Measurements from ENCODE around the gene CCL28. TPM values are rescaled to one million over a fixed set of nuclear protein-coding genes. Genes with fewer than 3 reads are reported as not detected.

The CCL28 gene
- total and polyA plus RNA-seq, 9 of the 15 experiments (the other 6 are each of a cell fraction or from before 2014, with no cell fraction given) = not detected

- peak; percentile 40 for TF ChIP-seq RBM25 (IDR thresholded peaks at IDR 0.05; ENCODE audit: low read depth, low read length, severe bottlenecking)
- no peak for TF ChIP-seq POLR3G (IDR thresholded peaks at IDR 0.05; ENCODE audit: extremely low read depth, insufficient read length, insufficient replicate concordance)
- TF ChIP-seq E2F4 (CRISPR knock-in tag; IDR thresholded peaks at IDR 0.05; ENCODE audit: low read depth) = no peak
- no peak for TF ChIP-seq SP2 (IDR thresholded peaks at IDR 0.05; ENCODE audit: extremely low read depth, low read depth, low read length, poor library complexity, severe bottlenecking)
- no peak for TF ChIP-seq MCM3 (IDR thresholded peaks at IDR 0.05)
- TF ChIP-seq CAMTA2 (CRISPR knock-in tag; conservative IDR thresholded peaks at IDR 0.05) = no peak
- TF ChIP-seq ATF1 (CRISPR knock-in tag; IDR thresholded peaks at IDR 0.05) = no peak
- 0 out of 2 replicates have a peak, but pooled peaks have one; percentile 20 for TF ChIP-seq ATF1 (tag; IDR thresholded peaks at IDR 0.05)
- TF ChIP-seq E2F8 (IDR thresholded peaks at IDR 0.05; ENCODE audit: low read depth, partially characterized antibody) = no peak
- TF ChIP-seq HNRNPUL1 (IDR thresholded peaks at IDR 0.05; ENCODE audit: low read length) = no peak
- no peak for TF ChIP-seq ZNF175 (CRISPR knock-in tag; IDR thresholded peaks at IDR 0.05; ENCODE audit: low read depth)
- TF ChIP-seq FOSL1 (tag; conservative IDR thresholded peaks at IDR 0.05) = no peak; the same call in 1 of the 2 replicates
- no peak for TF ChIP-seq ZHX1 (conservative IDR thresholded peaks at IDR 0.05; ENCODE audit: low read length)
- no peak for TF ChIP-seq ZNF12 (CRISPR knock-in tag; IDR thresholded peaks at IDR 0.05)
- TF ChIP-seq ZBTB33 (CRISPR knock-in tag; IDR thresholded peaks at IDR 0.05) = no peak
- no peak for TF ChIP-seq BACH1 (tag; IDR thresholded peaks at IDR 0.05)
- peak; percentile 91 to 94 for TF ChIP-seq FOXK2 (conservative IDR thresholded peaks at IDR 0.05 in 1 of 2, IDR thresholded peaks at IDR 0.05 in 1 of 2; ENCODE audit: low read depth in 2 of 2)
- TF ChIP-seq YY1 (IDR thresholded peaks at IDR 0.05; ENCODE audit: borderline replicate concordance in 1 of 3, control insufficient read depth in 1 of 3, extremely low read depth in 1 of 3, insufficient read depth in 3 of 3, insufficient read length in 1 of 3, insufficient replicate concordance in 2 of 3, low read depth in 1 of 3, low read length in 2 of 3) = no peak
- TF ChIP-seq GABPB1 (CRISPR knock-in tag; IDR thresholded peaks at IDR 0.05) = no peak
These were observed 22.4 kb downstream of the CCL28 start (continued) for GRCh38 chr5:43389679-43390329.
